ENCODE results near the gene U2SURP.
"Not testable (repeated sequence)": the region's sequence is repeated elsewhere in the genome, so short reads cannot be mapped to it uniquely, and the experiment has no call there.

Gene U2SURP

DNA sequence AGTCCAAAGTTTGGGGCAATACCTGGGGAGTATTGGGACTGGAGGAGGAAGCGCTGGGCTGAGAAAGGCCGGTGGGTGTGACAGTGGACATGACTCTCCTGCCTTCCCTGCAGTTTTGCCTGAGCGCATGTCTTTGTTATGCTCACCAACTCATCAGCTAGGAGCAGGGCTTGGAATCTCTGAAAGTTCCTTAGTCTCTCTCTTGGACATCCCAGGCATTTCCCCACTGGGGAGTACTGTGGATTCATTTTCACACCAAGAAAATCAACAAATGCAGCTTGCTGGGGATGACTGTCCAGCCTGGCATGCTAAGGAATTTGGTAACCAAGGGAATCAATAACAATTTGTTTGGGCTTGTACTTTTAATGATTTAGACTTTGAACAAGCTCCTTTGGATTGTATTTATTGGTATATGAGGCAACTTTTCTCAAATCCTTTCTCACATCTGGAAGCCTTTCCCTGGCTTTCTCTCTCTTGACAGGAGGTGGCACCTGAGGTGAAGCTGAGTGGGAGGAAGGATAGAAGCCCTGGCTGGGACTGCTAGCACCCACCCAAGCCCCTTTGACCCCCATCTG lies 69.7 kb downstream of the U2SURP start:
- H3K4me1 ChIP-seq (ENCODE audit: control insufficient read depth, insufficient read depth, low read length, poor library complexity, severe bottlenecking) = peaks cover 3% of the 10 kb centered on the region

DNA sequence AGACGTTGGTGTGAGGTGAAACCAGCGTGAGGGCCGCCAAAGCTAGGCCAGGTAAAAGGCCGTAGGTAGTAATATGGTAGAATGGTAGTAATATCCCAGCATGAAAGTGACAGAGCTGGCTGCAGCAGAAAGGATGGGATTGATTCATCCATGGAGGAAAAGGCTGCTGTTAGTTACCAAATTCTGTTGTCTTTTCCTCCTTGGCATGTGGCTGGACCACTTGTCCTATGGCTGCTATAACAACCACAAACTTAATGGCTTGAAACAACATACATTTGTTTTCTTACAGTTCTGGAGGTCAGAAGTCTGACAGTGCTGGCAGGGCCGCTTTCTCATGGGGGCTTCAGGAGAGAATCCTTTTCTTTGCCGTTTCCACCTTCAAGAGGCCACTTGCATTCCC lies 70.4 kb downstream of the U2SURP start:
- Histone ChIP-seq H3K4me1 (ENCODE audit: control insufficient read depth, insufficient read depth, low read length, poor library complexity, severe bottlenecking) (peaks cover 3% of the 10 kb centered on the region), H3K36me3 (ENCODE audit: control insufficient read depth, insufficient read depth, low read length) (no peaks in the 10 kb centered on the region), H3K9me3 (ENCODE audit: control insufficient read depth, low read length) (no peaks in the 10 kb centered on the region), H3K27ac (ENCODE audit: low read depth, low read length, severe bottlenecking) (peak overlapping the region; percentile 81), H3K4me3 (ENCODE audit: extremely low read depth, insufficient read depth, low read length, poor library complexity, severe bottlenecking) (no peak overlapping the region)
- WGBS, 2 experiments (ENCODE audit: insufficient coverage in 2 of 2) = 85 to 95% methylated on average over 2 to 6 of the region's 6 CpGs

More for the DNA sequence above, 69.7 kb downstream of the U2SURP start:
- H3K36me3 ChIP-seq (ENCODE audit: control insufficient read depth, insufficient read depth, low read length) = no peaks in the 10 kb centered on the region
- no peaks in the 10 kb centered on the region for H3K9me3 ChIP-seq (ENCODE audit: control insufficient read depth, low read length)
- H3K4me3 ChIP-seq (ENCODE audit: extremely low read depth, insufficient read depth, low read length, poor library complexity, severe bottlenecking) = no peak overlapping the region
- peak overlapping the region; percentile 81 for H3K27ac ChIP-seq (ENCODE audit: low read depth, low read length, severe bottlenecking)
- 25 to 29% methylated on average over 1 to 3 of the region's 3 CpGs for WGBS, 2 experiments (ENCODE audit: insufficient coverage in 2 of 2)

DNA sequence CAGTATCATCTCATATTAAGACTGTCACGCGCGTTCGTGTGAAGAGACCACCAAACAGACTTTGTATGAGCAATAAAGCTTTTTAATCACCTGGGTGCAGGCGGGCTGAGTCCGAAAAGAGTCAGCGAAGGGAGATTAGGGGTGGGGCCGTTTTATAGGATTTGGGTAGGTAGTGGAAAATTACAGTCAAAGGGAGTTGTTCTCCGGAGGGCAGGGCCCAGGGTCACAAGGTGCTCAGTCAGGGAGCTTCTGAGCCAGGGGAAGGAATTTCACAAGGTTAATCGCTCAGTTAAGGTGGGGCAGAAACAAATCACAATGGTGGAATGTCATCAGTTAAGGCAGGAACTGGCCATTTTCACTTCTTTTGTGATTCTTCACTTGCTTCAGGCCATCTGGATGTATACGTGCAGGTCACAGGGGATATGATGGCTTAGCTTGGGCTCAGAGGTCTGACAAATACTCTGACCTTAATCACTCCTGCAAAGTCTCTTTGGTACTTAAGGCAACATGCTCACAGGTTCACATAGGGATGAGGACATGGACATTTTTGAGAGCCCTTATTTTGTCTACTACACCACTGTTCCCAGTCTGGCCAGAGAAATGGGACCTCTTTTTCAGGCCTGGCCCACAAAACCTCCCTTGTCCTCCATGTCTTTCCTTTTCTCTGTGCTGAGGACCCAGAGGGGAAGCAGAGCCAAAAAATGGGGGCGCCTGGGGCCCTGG lies 71.1 kb downstream of the U2SURP start:
- not testable (repeated sequence) for H3K9me3 ChIP-seq (ENCODE audit: control insufficient read depth, low read length); H3K27ac ChIP-seq (ENCODE audit: low read depth, low read length, severe bottlenecking); H3K4me3 ChIP-seq (ENCODE audit: extremely low read depth, insufficient read depth, low read length, poor library complexity, severe bottlenecking); H3K36me3 ChIP-seq (ENCODE audit: control insufficient read depth, insufficient read depth, low read length); H3K4me1 ChIP-seq (ENCODE audit: control insufficient read depth, insufficient read depth, low read length, poor library complexity, severe bottlenecking)
- 70 to 90% methylated on average over 2 to 10 of the region's 12 CpGs for WGBS, 2 experiments (ENCODE audit: insufficient coverage in 2 of 2)

GRCh38 chr3:143073541-143073940 lies 72.2 kb downstream of the U2SURP start:
- not testable (repeated sequence) for H3K4me3 ChIP-seq (ENCODE audit: extremely low read depth, insufficient read depth, low read length, poor library complexity, severe bottlenecking)

DNA sequence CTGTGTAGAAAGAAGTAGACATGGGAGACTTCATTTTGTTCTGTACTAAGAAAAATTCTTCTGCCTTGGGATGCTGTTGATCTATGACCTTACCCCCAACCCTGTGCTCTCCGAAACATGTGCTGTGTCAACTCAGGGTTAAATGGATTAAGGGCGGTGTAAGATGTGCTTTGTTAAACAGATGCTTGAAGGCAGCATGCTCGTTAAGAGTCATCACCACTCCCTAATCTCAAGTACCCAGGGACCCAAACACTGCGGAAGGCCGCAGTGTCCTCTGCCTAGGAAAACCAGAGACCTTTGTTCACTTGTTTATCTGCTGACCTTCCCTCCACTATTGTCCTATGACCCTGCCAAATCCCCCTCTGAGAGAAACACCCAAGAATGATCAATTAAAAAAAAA lies 72.6 kb downstream of the U2SURP start:
- H3K36me3 ChIP-seq (ENCODE audit: control insufficient read depth, insufficient read depth, low read length); H3K4me3 ChIP-seq (ENCODE audit: extremely low read depth, insufficient read depth, low read length, poor library complexity, severe bottlenecking); H3K27ac ChIP-seq (ENCODE audit: low read depth, low read length, severe bottlenecking); H3K9me3 ChIP-seq (ENCODE audit: control insufficient read depth, low read length); H3K4me1 ChIP-seq (ENCODE audit: control insufficient read depth, insufficient read depth, low read length, poor library complexity, severe bottlenecking): not testable (repeated sequence)
- WGBS, 2 experiments (ENCODE audit: insufficient coverage in 2 of 2) = no CpG with 5 or more reads among the region's 5 CpGs

More at GRCh38 chr3:143073541-143073940, 72.2 kb downstream of the U2SURP start:
- H3K36me3 ChIP-seq (ENCODE audit: control insufficient read depth, insufficient read depth, low read length); H3K4me1 ChIP-seq (ENCODE audit: control insufficient read depth, insufficient read depth, low read length, poor library complexity, severe bottlenecking); H3K9me3 ChIP-seq (ENCODE audit: control insufficient read depth, low read length); H3K27ac ChIP-seq (ENCODE audit: low read depth, low read length, severe bottlenecking): not testable (repeated sequence)
- WGBS, 2 experiments (ENCODE audit: insufficient coverage in 2 of 2) = no CpG with 5 or more reads among the region's 15 CpGs

- Histone ChIP-seq H3K4me3 (ENCODE audit: extremely low read depth, insufficient read depth, low read length, poor library complexity, severe bottlenecking) (no peak overlapping the region), H3K9me3 (ENCODE audit: control insufficient read depth, low read length) (peaks cover 3% of the 10 kb centered on the region), H3K27ac (ENCODE audit: low read depth, low read length, severe bottlenecking) (no peak overlapping the region), H3K4me1 (ENCODE audit: control insufficient read depth, insufficient read depth, low read length, poor library complexity, severe bottlenecking) (no peaks in the 10 kb centered on the region), H3K36me3 (ENCODE audit: control insufficient read depth, insufficient read depth, low read length) (no peaks in the 10 kb centered on the region)
- WGBS, 2 experiments (ENCODE audit: insufficient coverage in 2 of 2) = 72 to 80% methylated on average over 3 to 4 of the region's 4 CpGs
Observed at GRCh38 chr3:143078883-143079282, 77.5 kb downstream of the U2SURP start.

GRCh38 chr3:143080196-143080595 lies 78.8 kb downstream of the U2SURP start:
- H3K9me3 ChIP-seq (ENCODE audit: control insufficient read depth, low read length) = peaks cover 10% of the 10 kb centered on the region
- no peak overlapping the region for H3K4me3 ChIP-seq (ENCODE audit: extremely low read depth, insufficient read depth, low read length, poor library complexity, severe bottlenecking)
- WGBS, 2 experiments (ENCODE audit: insufficient coverage in 2 of 2) = 92 to 97% methylated on average over 4 to 5 of the region's 5 CpGs
- no peaks in the 10 kb centered on the region for H3K36me3 ChIP-seq (ENCODE audit: control insufficient read depth, insufficient read depth, low read length)
- H3K4me1 ChIP-seq (ENCODE audit: control insufficient read depth, insufficient read depth, low read length, poor library complexity, severe bottlenecking) = no peaks in the 10 kb centered on the region
- no peak overlapping the region for H3K27ac ChIP-seq (ENCODE audit: low read depth, low read length, severe bottlenecking)

- peaks cover 10% of the 10 kb centered on the region for H3K9me3 ChIP-seq (ENCODE audit: control insufficient read depth, low read length)
- WGBS, 2 experiments (ENCODE audit: insufficient coverage in 2 of 2) = no CpG with 5 or more reads among the region's 1 CpG
- H3K4me1 ChIP-seq (ENCODE audit: control insufficient read depth, insufficient read depth, low read length, poor library complexity, severe bottlenecking) = no peaks in the 10 kb centered on the region
- no peak overlapping the region for H3K4me3 ChIP-seq (ENCODE audit: extremely low read depth, insufficient read depth, low read length, poor library complexity, severe bottlenecking)
- no peak overlapping the region for H3K27ac ChIP-seq (ENCODE audit: low read depth, low read length, severe bottlenecking)
- no peaks in the 10 kb centered on the region for H3K36me3 ChIP-seq (ENCODE audit: control insufficient read depth, insufficient read depth, low read length)
Observed at GRCh38 chr3:143081365-143081764, 80.0 kb downstream of the U2SURP start.

- H3K9me3 ChIP-seq (ENCODE audit: control insufficient read depth, low read length) = peaks cover 10% of the 10 kb centered on the region
- WGBS, 2 experiments (ENCODE audit: insufficient coverage in 2 of 2) = 91 to 96% methylated on average over 16 to 18 of the region's 19 CpGs
- no peak overlapping the region for H3K4me3 ChIP-seq (ENCODE audit: extremely low read depth, insufficient read depth, low read length, poor library complexity, severe bottlenecking)
- no peaks in the 10 kb centered on the region for H3K36me3 ChIP-seq (ENCODE audit: control insufficient read depth, insufficient read depth, low read length)
- H3K27ac ChIP-seq (ENCODE audit: low read depth, low read length, severe bottlenecking) = no peak overlapping the region
- H3K4me1 ChIP-seq (ENCODE audit: control insufficient read depth, insufficient read depth, low read length, poor library complexity, severe bottlenecking) = no peaks in the 10 kb centered on the region
Observed at GRCh38 chr3:143081844-143082778, 80.7 kb downstream of the U2SURP start.

- 76 to 83% methylated on average over 1 to 2 of the region's 3 CpGs for WGBS, 2 experiments (ENCODE audit: insufficient coverage in 2 of 2)
- H3K4me3 ChIP-seq (ENCODE audit: extremely low read depth, insufficient read depth, low read length, poor library complexity, severe bottlenecking) = no peak overlapping the region
- no peak overlapping the region for H3K27ac ChIP-seq (ENCODE audit: low read depth, low read length, severe bottlenecking)
- no peaks in the 10 kb centered on the region for H3K36me3 ChIP-seq (ENCODE audit: control insufficient read depth, insufficient read depth, low read length)
- no peaks in the 10 kb centered on the region for H3K4me1 ChIP-seq (ENCODE audit: control insufficient read depth, insufficient read depth, low read length, poor library complexity, severe bottlenecking)
- peaks cover 7% of the 10 kb centered on the region for H3K9me3 ChIP-seq (ENCODE audit: control insufficient read depth, low read length)
Observed at GRCh38 chr3:143083781-143084180, 82.4 kb downstream of the U2SURP start.
